H1 (cell line): Measurements from ENCODE around the gene RBMS1. TPM values are rescaled to one million over a fixed set of nuclear protein-coding genes. Genes with fewer than 3 reads are reported as not detected.

Source experiments
- CTCF ChIA-PET: fragments of 300-600 bp; sonication (Branson Sonifier 250); formaldehyde crosslinking; loops from one replicate; lab custom pipeline; 2021; ENCODE audit not compliant: partially characterized antibody; lab: Charles Lee
- POLR2A ChIA-PET: fragments of 300-600 bp; sonication (Branson Sonifier 250); formaldehyde crosslinking; loops from one replicate; lab custom pipeline; 2021; ENCODE audit warnings: inconsistent platforms; ENCODE audit not compliant: partially characterized antibody; lab: Charles Lee
- DNase-seq, 2 experiments: peaks; one replicate each; pipeline versions ENCODE4 v3.0.0 to v3.0.0-alpha.2; 2010 to 2022; ENCODE audit warnings: low spot score in 2 of 2, low read depth in 1 of 2, mixed read lengths in 1 of 2
- FAIRE-seq: peaks from 2 replicates; lab custom pipeline; 2011; peaks lifted over from hg19 to GRCh38; lab: Jason Lieb, UNC
- H2AFZ ChIP-seq: 2 replicates; pipeline ENCODE4 v1.8.1; 2012; ENCODE audit warnings: low read length, inconsistent platforms
- H2AK5ac ChIP-seq: 2 replicates; pipeline ENCODE4 v1.6.1; 2013; ENCODE audit warnings: low read depth, low read length
- H2BK120ac ChIP-seq: replicated peaks from 2 replicates; pipeline ENCODE3; 2013; ENCODE audit warnings: low read depth, low read length, inconsistent platforms
- H2BK12ac ChIP-seq: 2 replicates; pipeline ENCODE4 v1.6.1; 2013; ENCODE audit warnings: low read depth, low read length
- H2BK15ac ChIP-seq: 2 replicates; pipeline ENCODE4 v1.6.1; 2013; ENCODE audit warnings: low read length
- H2BK20ac ChIP-seq: 2 replicates; pipeline ENCODE4 v1.6.1; 2013; ENCODE audit warnings: low read length
- H2BK5ac ChIP-seq: 2 replicates; pipeline ENCODE4 v1.6.1; 2013; ENCODE audit warnings: low read depth, low read length
- H3K14ac ChIP-seq: 2 replicates; pipeline ENCODE4 v1.6.1; 2013; ENCODE audit warnings: inconsistent platforms; ENCODE audit not compliant: insufficient read length
- H3K18ac ChIP-seq: 2 replicates; pipeline ENCODE4 v1.6.1; 2013; ENCODE audit warnings: low read length; ENCODE audit errors: extremely low read depth
- H3K23ac ChIP-seq: 2 replicates; pipeline ENCODE4 v1.6.1; 2013; ENCODE audit warnings: inconsistent platforms; ENCODE audit not compliant: insufficient read length
- H3K23me2 ChIP-seq: 2 replicates; pipeline ENCODE4 v1.6.1; 2013; ENCODE audit warnings: low read depth, low read length
- H3K27ac ChIP-seq: 2 replicates; pipeline ENCODE4 v1.6.1; 2011; ENCODE audit warnings: low read depth, low read length, inconsistent platforms
- H3K27me3 ChIP-seq, 4 experiments: replicated peaks in 1 of 4; 1 replicate in 1 of 4; 2 replicates in 3 of 4; pipeline versions ENCODE4 v1.6.1 to v1.8.1; 2011 to 2013; ENCODE audit warnings: low read length in 3 of 4, mild to moderate bottlenecking in 3 of 4, inconsistent platforms in 2 of 4, mixed read lengths in 2 of 4, moderate library complexity in 1 of 4; ENCODE audit not compliant: control insufficient read depth in 3 of 4, insufficient read depth in 3 of 4; ENCODE audit errors: extremely low read depth in 1 of 4
- H3K36me3 ChIP-seq, 4 experiments: 2 replicates each; pipeline versions ENCODE4 v1.6.1 to v1.8.1; 2011 to 2013; ENCODE audit warnings: mild to moderate bottlenecking in 4 of 4, low read length in 3 of 4, moderate library complexity in 2 of 4, control low read depth in 1 of 4, inconsistent platforms in 1 of 4; ENCODE audit not compliant: insufficient read depth in 4 of 4, control insufficient read depth in 2 of 4
- H3K4ac ChIP-seq: replicated peaks from 2 replicates; pipeline ENCODE3; 2013; ENCODE audit warnings: low read length, low read depth, mixed read lengths, inconsistent platforms; ENCODE audit not compliant: insufficient read length
- H3K4me1 ChIP-seq, 4 experiments: replicated peaks in 1 of 4; 1 replicate in 1 of 4; 2 replicates in 3 of 4; pipeline versions ENCODE4 v1.6.1 to v1.8.1; 2011 to 2013; ENCODE audit warnings: low read length in 3 of 4, inconsistent platforms in 2 of 4, mixed read lengths in 1 of 4; ENCODE audit not compliant: insufficient read depth in 4 of 4, control insufficient read depth in 3 of 4
- H3K4me2 ChIP-seq, 2 experiments: 2 replicates each; pipeline versions ENCODE4 v1.6.1 to v1.8.1; 2011 to 2013; ENCODE audit warnings: low read depth in 2 of 2, low read length in 2 of 2, control low read depth in 1 of 2, inconsistent platforms in 1 of 2, mild to moderate bottlenecking in 1 of 2; ENCODE audit not compliant: insufficient read depth in 1 of 2
- H3K4me3 ChIP-seq, 4 experiments: fragments of 200-600, 300-600 bp in 1 of 4; sonication (generic), shearing (Covaris generic), sonication (Bioruptor Twin) in 1 of 4; 2 replicates each; pipeline versions ENCODE4 v1.5.1 to v1.8.1; 2011 to 2016; ENCODE audit warnings: low read length in 4 of 4, low read depth in 3 of 4, control low read depth in 2 of 4, inconsistent platforms in 2 of 4, mild to moderate bottlenecking in 2 of 4, mixed read lengths in 1 of 4, moderate library complexity in 1 of 4; ENCODE audit not compliant: insufficient read depth in 2 of 4; ENCODE audit errors: extremely low read depth in 1 of 4
- H3K56ac ChIP-seq: replicated peaks from 2 replicates; pipeline ENCODE3; 2013; ENCODE audit warnings: low read depth, mild to moderate bottlenecking, mixed read lengths, low read length, inconsistent platforms; ENCODE audit not compliant: insufficient read length
- H3K79me1 ChIP-seq: 2 replicates; pipeline ENCODE4 v1.6.1; 2013; ENCODE audit warnings: low read depth, low read length, control low read depth
- H3K79me2 ChIP-seq, 2 experiments: 2 replicates each; pipeline versions ENCODE4 v1.6.1 to v1.8.1; 2012 to 2013; ENCODE audit warnings: low read length in 2 of 2, mild to moderate bottlenecking in 2 of 2, inconsistent platforms in 1 of 2; ENCODE audit not compliant: insufficient read depth in 2 of 2, control insufficient read depth in 1 of 2
- H3K9ac ChIP-seq, 4 experiments: replicated peaks in 1 of 4; 1 replicate in 1 of 4; 2 replicates in 3 of 4; pipeline versions ENCODE4 v1.6.1 to v1.8.1; 2011 to 2013; ENCODE audit warnings: low read depth in 3 of 4, low read length in 3 of 4, control low read depth in 2 of 4, mild to moderate bottlenecking in 2 of 4, moderate library complexity in 2 of 4, inconsistent platforms in 1 of 4; ENCODE audit errors: extremely low read depth in 1 of 4
- H3K9me3 ChIP-seq, 2 experiments: 2 replicates each; pipeline versions ENCODE4 v1.6.1 to v1.8.1; 2012 to 2013; ENCODE audit warnings: mild to moderate bottlenecking in 2 of 2, moderate library complexity in 2 of 2, control low read depth in 1 of 2, inconsistent platforms in 1 of 2, low read depth in 1 of 2, low read length in 1 of 2, mixed read lengths in 1 of 2; ENCODE audit not compliant: insufficient read depth in 2 of 2
- H4K20me1 ChIP-seq, 2 experiments: replicated peaks in 1 of 2; 2 replicates each; pipeline versions ENCODE3 to v1.8.1; 2011 to 2013; ENCODE audit warnings: inconsistent platforms in 2 of 2, low read length in 2 of 2, mild to moderate bottlenecking in 1 of 2; ENCODE audit not compliant: insufficient read depth in 2 of 2, control insufficient read depth in 1 of 2
- H4K5ac ChIP-seq: 2 replicates; pipeline ENCODE4 v1.6.1; 2013; ENCODE audit warnings: low read length, low read depth, mixed read lengths, inconsistent platforms; ENCODE audit not compliant: insufficient read length
- H4K8ac ChIP-seq: 2 replicates; pipeline ENCODE4 v1.8.0; 2013; ENCODE audit warnings: mild to moderate bottlenecking, moderate library complexity, low read length, inconsistent platforms; ENCODE audit not compliant: insufficient read depth; ENCODE audit errors: extremely low read depth
- H4K91ac ChIP-seq: replicated peaks from 2 replicates; pipeline ENCODE3; 2013; ENCODE audit warnings: low read length, mixed read lengths, inconsistent platforms; ENCODE audit not compliant: insufficient read length
- ATF2 ChIP-seq: IDR thresholded peaks from 2 replicates; pipeline ENCODE4 v1.6.1; 2012; ENCODE audit warnings: low read length, inconsistent platforms
- CEBPB ChIP-seq: IDR thresholded peaks from 2 replicates; pipeline ENCODE4 v1.6.1; 2012; ENCODE audit warnings: low read depth, low read length
- CREB1 ChIP-seq: IDR thresholded peaks from 2 replicates; pipeline ENCODE4 v1.6.1; 2012; ENCODE audit warnings: inconsistent platforms
- HDAC6 ChIP-seq: IDR thresholded peaks from one replicate; pipeline ENCODE4 v1.7.1; 2012; ENCODE audit warnings: low read depth, mild to moderate bottlenecking, inconsistent platforms, low read length, moderate library complexity
- KDM5A ChIP-seq: fragments of 200-600 bp; IDR thresholded peaks from 2 replicates; pipeline ENCODE4 v1.7.1; 2012; ENCODE audit warnings: mild to moderate bottlenecking, low read length, inconsistent platforms, mixed read lengths
- POLR2AphosphoS5 ChIP-seq: IDR thresholded peaks from 2 replicates; pipeline ENCODE4 v1.6.1; 2011; ENCODE audit warnings: low read depth, low read length
- RAD21 ChIP-seq, 2 experiments: IDR thresholded peaks in 1 of 2; conservative IDR thresholded peaks in 1 of 2; 2 replicates each; pipeline ENCODE4 v1.6.1; 2011; ENCODE audit warnings: low read depth in 2 of 2, low read length in 2 of 2, improper control_type of control experiment in 1 of 2, inconsistent platforms in 1 of 2, mild to moderate bottlenecking in 1 of 2, moderate library complexity in 1 of 2
- RNF2 ChIP-seq: fragments of 200-900, 300-1000 bp; sonication (generic); IDR thresholded peaks from 2 replicates; pipeline ENCODE4 v1.7.1; 2016; ENCODE audit warnings: borderline replicate concordance, low read depth, mild to moderate bottlenecking, antibody characterized with exemption, low read length; ENCODE audit not compliant: poor library complexity, severe bottlenecking; ENCODE audit errors: missing control alignments
- RXRA ChIP-seq: IDR thresholded peaks from 2 replicates; pipeline ENCODE4 v1.6.1; 2011; ENCODE audit warnings: low read depth, mild to moderate bottlenecking, low read length, moderate library complexity; ENCODE audit not compliant: insufficient read depth
- SIN3A ChIP-seq, 2 experiments: IDR thresholded peaks in 1 of 2; conservative IDR thresholded peaks in 1 of 2; 2 replicates each; pipeline ENCODE4 v1.6.1; 2011 to 2012; ENCODE audit warnings: low read length in 2 of 2, improper control_type of control experiment in 1 of 2, low read depth in 1 of 2, mild to moderate bottlenecking in 1 of 2
- WGBS, 2 experiments: shearing (Covaris generic) in 1 of 2; methylation state at CpG; one replicate each; pipeline versions ENCODE4 v1.1.6 to v1.1.7; 2013 to 2015; ENCODE audit warnings: low lambda C conversion rate in 2 of 2, mixed read lengths in 2 of 2, inconsistent platforms in 1 of 2, low coverage in 1 of 2, missing lambda C conversion rate in 1 of 2; ENCODE audit not compliant: insufficient replicate concordance in 2 of 2, insufficient coverage in 1 of 2, insufficient read length in 1 of 2; ENCODE audit errors: extremely low coverage in 1 of 2, missing lambda C conversion rate in 1 of 2; 5-methylcytosine and 5-hydroxymethylcytosine counted together
- polyA plus RNA-seq, 7 experiments: library from polyadenylated mRNA; depleted of rRNA in 3 of 7; stranded (reverse) in 5 of 7; unstranded in 2 of 7; fragments of >200 nt in 5 of 7; fragments of 200-250 nt in 2 of 7; gene quantifications; 1 replicate in 5 of 7; 2 replicates in 1 of 7; 4 replicates in 1 of 7; pipeline versions ENCODE4 v1.2.1 to v1.2.3, GENCODE V29; 2011 to 2013; ENCODE audit warnings: missing spikeins in 2 of 7, mixed read lengths in 2 of 7
- total RNA-seq: library from RNA; stranded (reverse); fragmentation: NEBNext Ultra II Directional; extraction: Animal tissue kit (Norgen Biotek cat#: 25700); gene quantifications from 2 replicates; pipeline ENCODE4 v1.2.1, GENCODE V29; 2021

RBMS1 gene
- total and polyA plus RNA-seq, 2 of the 8 experiments (the other 6 are each of a cell fraction or from before 2014, with no cell fraction given) = 53.7 to 60.0 TPM

GRCh38 chr2:160419776-160420505, 73.7 kb downstream of the RBMS1 start:
- no peak overlapping the region for H2AFZ ChIP-seq
- no peak overlapping the region for H3K4me2 ChIP-seq
- 74% methylated on average over 3 of the region's 3 CpGs; no CpG with 5 or more reads in 1 of the 2 experiments for WGBS, 2 experiments
- peaks cover 0 to 2% of the 10 kb centered on the region in 2 experiments; a peak in 1 of 4 replicates for H3K79me2 ChIP-seq
- H4K91ac ChIP-seq = no peak overlapping the region
- H3K36me3 ChIP-seq = no peaks in the 10 kb centered on the region
- H3K23me2 ChIP-seq = no peaks in the 10 kb centered on the region
- no peaks in the 10 kb centered on the region; the same call in 1 of the 2 replicates for H3K79me1 ChIP-seq
- CTCF ChIA-PET = interaction anchor here (0.7 kb wide), 2 partner anchors 9 to 59 kb away, joined by 3 read pairs; no protein-coding TSS in a partner anchor
- POLR2A ChIA-PET = interaction anchor here (1.5 kb wide), 1 partner anchor 12 kb away, joined by 5 read pairs; no protein-coding TSS in a partner anchor
- no peak for DNase-seq
- H3K18ac ChIP-seq = no peak overlapping the region
- H2AK5ac ChIP-seq = no peak overlapping the region
- H3K4me1 ChIP-seq = peaks cover 0 to 7% (median 5%) of the 10 kb centered on the region in 4 experiments; a peak in 5 of 7 replicates
- no peak overlapping the region for H3K56ac ChIP-seq
- H4K20me1 ChIP-seq = no peaks in the 10 kb centered on the region
- H2BK5ac ChIP-seq = no peak overlapping the region
- no peak overlapping the region for H3K4me3 ChIP-seq
- no peaks in the 10 kb centered on the region for H3K27me3 ChIP-seq
- H3K23ac ChIP-seq = no peak overlapping the region
- no peak overlapping the region for H3K27ac ChIP-seq
- no peaks in the 10 kb centered on the region for H3K9me3 ChIP-seq
- no peak overlapping the region for H3K4ac ChIP-seq
- no peak for FAIRE-seq
- no peak overlapping the region for H4K8ac ChIP-seq
- no peak overlapping the region for H3K9ac ChIP-seq
- no peak overlapping the region for H2BK15ac ChIP-seq
- no peak overlapping the region for H3K14ac ChIP-seq
- H2BK20ac ChIP-seq = no peak overlapping the region
- H4K5ac ChIP-seq = no peak overlapping the region
- H2BK12ac ChIP-seq = no peak overlapping the region
- no peak overlapping the region for H2BK120ac ChIP-seq
- TF ChIP-seq HDAC6 = no peak
- no peak for TF ChIP-seq RNF2
- no peak for TF ChIP-seq KDM5A
- TF ChIP-seq CEBPB = no peak
- TF ChIP-seq RXRA = no peak
- no peak for TF ChIP-seq ATF2
- no peak for TF ChIP-seq SIN3A (conservative IDR thresholded peaks at IDR 0.05 in 1 of 2, IDR thresholded peaks at IDR 0.05 in 1 of 2; ENCODE audit: low read depth in 1 of 2, low read length in 2 of 2)
- no peak for TF ChIP-seq RAD21 (IDR thresholded peaks at IDR 0.05 in 1 of 2, conservative IDR thresholded peaks at IDR 0.05 in 1 of 2; ENCODE audit: low read depth in 2 of 2, low read length in 2 of 2)
- TF ChIP-seq CREB1 = no peak
- no peak for TF ChIP-seq POLR2AphosphoS5
